ENCODE measurements around the gene DSCAM. TPM values are rescaled to one million over a fixed set of nuclear protein-coding genes. Genes with fewer than 3 reads are reported as not detected.

The DSCAM gene
- total RNA-seq, 4 donors from 2014 or later = under 0.01 to 0.44 TPM; not detected in 2

DNA sequence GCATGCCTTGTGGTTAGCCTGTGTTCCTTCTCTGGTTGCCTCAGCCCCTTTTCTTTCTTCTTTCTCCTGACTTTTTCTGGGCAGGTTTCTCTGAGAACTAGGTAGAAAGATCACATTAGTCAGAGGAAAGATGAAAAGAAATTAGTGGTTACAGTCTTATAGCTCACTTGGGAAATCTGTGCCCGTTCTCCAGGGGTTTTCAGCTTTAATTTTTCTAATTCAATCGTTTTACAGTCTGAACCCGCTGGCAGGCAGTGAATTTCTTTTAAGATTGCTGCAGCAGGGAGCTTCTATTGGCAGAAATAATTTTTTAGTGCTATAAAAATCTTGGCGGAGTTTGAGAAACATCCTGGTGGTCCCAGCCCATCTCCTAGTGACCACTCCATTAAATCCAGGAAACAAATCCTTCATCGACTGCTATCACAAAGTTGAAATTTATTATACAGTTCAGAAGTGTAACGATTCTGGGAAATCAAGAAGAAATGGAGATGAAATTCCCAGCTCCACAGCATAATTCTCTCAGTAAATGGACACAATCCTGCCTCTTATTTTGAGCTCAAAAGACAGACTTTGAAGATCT lies 866.6 kb downstream of the DSCAM start:
- H3K27me3 ChIP-seq = no peaks in the 10 kb centered on the region
- no peak for DNase-seq (ENCODE audit: low spot score in 2 of 2)
- no peaks in the 10 kb centered on the region for H3K36me3 ChIP-seq
- H3K27ac ChIP-seq = no peak overlapping the region
- H3K4me3 ChIP-seq = no peak overlapping the region
- no peaks in the 10 kb centered on the region for H3K4me1 ChIP-seq
- 50 to 63% methylated on average over 6 of the region's 6 CpGs for WGBS, 2 donors
- TF ChIP-seq POLR2A (IDR thresholded peaks at IDR 0.05) = no peak
- no peak for TF ChIP-seq CTCF (IDR thresholded peaks at IDR 0.05)
- no peak for TF ChIP-seq EP300 (IDR thresholded peaks at IDR 0.05)
- no peaks in the 10 kb centered on the region for H3K9me3 ChIP-seq

- H3K4me3 ChIP-seq = no peak overlapping the region
- no peak overlapping the region for H3K27ac ChIP-seq
- H3K27me3 ChIP-seq = no peaks in the 10 kb centered on the region
- no peaks in the 10 kb centered on the region for H3K4me1 ChIP-seq
- no peaks in the 10 kb centered on the region for H3K36me3 ChIP-seq
- no peak for TF ChIP-seq EP300 (IDR thresholded peaks at IDR 0.05)
- no peak for TF ChIP-seq CTCF (IDR thresholded peaks at IDR 0.05)
- TF ChIP-seq POLR2A (IDR thresholded peaks at IDR 0.05) = no peak
- no peaks in the 10 kb centered on the region for H3K9me3 ChIP-seq
- DNase-seq (ENCODE audit: low spot score in 2 of 2) = no peak
- 84 to 89% methylated on average over 8 of the region's 8 CpGs for WGBS, 2 donors
Measured at GRCh38 chr21:39979321-39979720, 867.6 kb downstream of the DSCAM start.

DNA sequence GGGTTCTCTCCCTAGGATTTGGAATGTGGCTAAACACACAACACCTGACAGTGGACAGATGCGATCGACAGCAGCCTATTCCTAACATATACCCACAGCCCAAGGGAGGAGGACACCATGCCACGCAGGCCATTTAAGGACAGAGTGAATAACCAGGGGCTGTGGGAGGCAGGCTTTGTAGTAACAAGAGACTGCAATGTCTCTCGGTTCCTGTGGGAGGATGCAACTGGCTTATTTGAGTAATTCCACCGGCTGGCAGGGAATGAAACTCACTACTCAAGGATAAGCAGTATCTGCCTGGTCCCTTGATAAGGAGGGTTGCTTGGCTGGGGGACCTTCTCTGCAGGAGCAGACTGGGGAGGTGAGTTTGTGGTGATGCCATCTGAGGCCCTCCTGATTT lies 870.2 kb downstream of the DSCAM start:
- no peaks in the 10 kb centered on the region for H3K9me3 ChIP-seq
- no peaks in the 10 kb centered on the region for H3K36me3 ChIP-seq
- H3K27me3 ChIP-seq = no peaks in the 10 kb centered on the region
- no peak overlapping the region for H3K27ac ChIP-seq
- WGBS, 2 donors = 68 to 78% methylated on average over 5 of the region's 5 CpGs
- DNase-seq (ENCODE audit: low spot score in 2 of 2) = no peak
- no peak for TF ChIP-seq POLR2A (IDR thresholded peaks at IDR 0.05)
- no peak for TF ChIP-seq EP300 (IDR thresholded peaks at IDR 0.05)
- no peak for TF ChIP-seq CTCF (IDR thresholded peaks at IDR 0.05)
- H3K4me1 ChIP-seq = no peaks in the 10 kb centered on the region
- no peak overlapping the region for H3K4me3 ChIP-seq

DNA sequence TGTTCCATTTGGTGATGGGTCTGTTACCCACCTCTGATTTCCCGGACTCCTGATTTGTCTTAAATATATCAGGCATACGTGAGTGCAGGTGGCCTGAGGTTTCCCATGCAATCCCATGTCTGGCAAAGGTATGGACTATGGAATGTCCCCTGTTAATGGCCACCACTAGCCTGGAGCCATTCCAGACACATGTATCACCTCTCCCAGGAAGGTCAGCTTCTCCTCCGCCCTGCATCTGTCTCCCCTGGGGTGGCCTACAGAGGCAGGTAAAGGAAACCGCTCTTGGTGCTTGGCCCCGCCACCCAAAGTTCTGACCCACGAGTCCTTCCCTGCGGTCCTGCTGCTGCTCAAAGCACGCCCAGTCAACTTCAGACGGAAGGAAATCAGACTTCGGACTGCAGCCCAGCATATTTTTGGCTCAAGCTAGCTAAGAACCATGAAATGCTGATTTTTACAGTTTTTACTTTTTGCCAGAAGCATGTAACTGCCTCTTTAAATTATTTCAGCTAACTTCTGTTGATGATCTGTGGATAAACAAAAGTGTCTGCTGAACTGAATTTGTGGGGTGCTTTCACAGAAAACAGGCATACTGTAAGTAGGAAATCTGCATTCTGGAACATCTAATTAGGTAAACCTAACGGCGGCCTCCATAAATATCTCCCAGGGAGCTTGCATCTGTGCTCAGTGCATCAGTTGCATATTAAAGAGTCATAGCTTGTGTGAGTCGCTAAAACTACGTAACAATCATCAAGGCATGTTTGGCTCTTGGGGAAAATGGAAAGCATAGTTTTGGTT lies 873.8 kb downstream of the DSCAM start:
- H3K27ac ChIP-seq = no peak overlapping the region
- no peak overlapping the region for H3K4me3 ChIP-seq
- no peak for DNase-seq (ENCODE audit: low spot score in 2 of 2)
- H3K36me3 ChIP-seq = no peaks in the 10 kb centered on the region
- peaks cover 0 to 6% (median 0%) of the 10 kb centered on the region in 4 donors for H3K9me3 ChIP-seq
- WGBS, 2 donors = 78% methylated on average over 14 of the region's 14 CpGs
- no peak for TF ChIP-seq POLR2A (IDR thresholded peaks at IDR 0.05)
- no peak for TF ChIP-seq EP300 (IDR thresholded peaks at IDR 0.05)
- TF ChIP-seq CTCF (IDR thresholded peaks at IDR 0.05) = no peak
- H3K4me1 ChIP-seq = no peaks in the 10 kb centered on the region
- no peaks in the 10 kb centered on the region for H3K27me3 ChIP-seq

- H3K4me3 ChIP-seq = no peak overlapping the region
- WGBS, 2 donors = 56 to 57% methylated on average over 4 of the region's 4 CpGs
- TF ChIP-seq CTCF (IDR thresholded peaks at IDR 0.05) = no peak
- TF ChIP-seq POLR2A (IDR thresholded peaks at IDR 0.05) = no peak
- no peak for TF ChIP-seq EP300 (IDR thresholded peaks at IDR 0.05)
- H3K36me3 ChIP-seq = no peaks in the 10 kb centered on the region
- DNase-seq (ENCODE audit: low spot score in 2 of 2) = no peak
- H3K27ac ChIP-seq = no peak overlapping the region
- H3K27me3 ChIP-seq = no peaks in the 10 kb centered on the region
- H3K9me3 ChIP-seq = peaks cover 0 to 7% (median 0%) of the 10 kb centered on the region in 4 donors
- no peaks in the 10 kb centered on the region for H3K4me1 ChIP-seq
Measured at GRCh38 chr21:39972471-39972870, 874.5 kb downstream of the DSCAM start.
